Measurements from ENCODE around the gene S100A7A. TPM values are rescaled to one million over a fixed set of nuclear protein-coding genes. Genes with fewer than 3 reads are reported as not detected.
A peak's percentile ranks its signal among the peaks of the same experiment; 100 is the strongest.
"Not testable (repeated sequence)": the region's sequence is repeated elsewhere in the genome, so short reads cannot be mapped to it uniquely, and the experiment has no call there.

Gene S100A7A
- total RNA-seq, 1 donor from 2014 or later: not detected

DNA sequence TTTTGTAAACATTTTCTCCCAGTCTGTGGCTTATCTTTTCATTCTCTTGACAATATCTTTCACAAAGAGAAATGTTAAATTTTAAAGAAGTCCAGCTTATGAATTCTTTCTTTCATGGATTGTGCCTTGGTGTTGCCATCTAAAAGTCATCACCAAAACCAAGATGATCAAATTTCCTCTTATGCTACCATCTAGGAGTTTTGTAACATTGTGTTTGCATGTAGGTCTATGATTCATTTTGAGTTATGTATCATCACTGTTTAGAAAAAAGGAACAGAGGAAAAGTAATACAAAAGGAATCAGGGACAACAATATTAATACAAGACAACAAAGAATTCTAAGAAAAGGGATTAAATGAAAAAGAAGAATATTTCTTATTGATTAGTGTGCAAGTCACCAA lies 46.4 kb downstream of the S100A7A start:
- H3K4me1 Mint-ChIP-seq (ENCODE audit: low read depth); H3K4me3 Mint-ChIP-seq; DNase-seq (ENCODE audit: low spot score); H3K27ac Mint-ChIP-seq; H3K36me3 Mint-ChIP-seq (ENCODE audit: low read depth); intact Hi-C loops (cut with micrococcal nuclease); H3K9me3 Mint-ChIP-seq: not testable (repeated sequence)
- peaks cover 23% of the 10 kb centered on the region for H3K27me3 Mint-ChIP-seq (ENCODE audit: insufficient read depth)

GRCh38 chr1:153465811-153466636 lies 49.7 kb downstream of the S100A7A start:
- Mint-ChIP-seq H3K4me3 (no peak overlapping the region), H3K36me3 (ENCODE audit: low read depth) (no peaks in the 10 kb centered on the region), H3K4me1 (ENCODE audit: low read depth) (peaks cover 5% of the 10 kb centered on the region), H3K27ac (no peak overlapping the region), H3K27me3 (ENCODE audit: insufficient read depth) (peaks cover 26% of the 10 kb centered on the region), H3K9me3 (no peaks in the 10 kb centered on the region)
- DNase-seq (ENCODE audit: low spot score): peak; percentile 42
- intact Hi-C loops (cut with micrococcal nuclease): loop anchor here (1.0 kb wide), 2 partner anchors 29 to 114 kb away; no protein-coding TSS in a partner anchor

DNA sequence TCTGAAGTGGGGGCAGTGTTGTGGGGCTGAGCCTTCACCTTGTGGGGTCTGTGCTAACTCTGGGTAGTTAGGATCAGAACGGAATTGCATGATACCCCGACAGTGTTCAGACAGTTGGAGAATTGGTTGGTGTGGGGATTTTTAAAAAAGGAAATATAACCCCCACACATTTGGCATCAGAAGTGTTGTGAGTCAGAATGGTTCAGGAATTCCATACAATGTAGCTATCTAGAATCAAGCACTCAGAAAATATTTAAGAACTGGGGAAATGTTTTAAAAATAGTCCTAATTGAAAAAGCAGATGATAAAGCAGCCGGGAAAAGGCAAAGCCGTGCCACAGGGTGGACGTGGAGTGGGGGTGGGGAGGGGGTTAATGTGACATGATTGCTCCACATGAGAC lies 50.6 kb downstream of the S100A7A start:
- Mint-ChIP-seq H3K36me3 (ENCODE audit: low read depth) (no peaks in the 10 kb centered on the region), H3K9me3 (peaks cover 6% of the 10 kb centered on the region), H3K27ac (no peak overlapping the region), H3K27me3 (ENCODE audit: insufficient read depth) (peaks cover 23% of the 10 kb centered on the region), H3K4me1 (ENCODE audit: low read depth) (peaks cover 5% of the 10 kb centered on the region), H3K4me3 (no peak overlapping the region)
- no peak for DNase-seq (ENCODE audit: low spot score)
- intact Hi-C loops (cut with micrococcal nuclease): no loop called here

DNA sequence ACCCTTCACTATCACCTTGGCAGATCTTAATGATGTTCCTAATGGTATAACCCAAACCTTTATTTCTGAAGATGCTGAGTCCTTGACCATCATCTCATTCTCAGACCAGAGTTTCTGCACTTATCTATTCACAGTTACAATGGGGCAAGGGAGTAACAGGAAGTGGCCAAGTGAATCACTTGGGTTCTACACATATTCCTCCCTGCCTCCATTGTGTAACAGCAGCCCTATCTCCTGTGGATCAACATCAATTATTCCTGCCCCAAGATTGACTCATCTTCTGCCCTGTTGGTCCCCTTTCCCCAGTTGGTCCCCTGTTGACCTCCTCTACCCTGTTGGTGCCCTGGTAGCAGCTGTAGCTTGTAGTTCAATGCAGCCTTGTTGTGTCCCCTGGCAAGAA lies 54.4 kb downstream of the S100A7A start:
- H3K9me3 Mint-ChIP-seq: peaks cover 11% of the 10 kb centered on the region
- peaks cover 2% of the 10 kb centered on the region for H3K4me1 Mint-ChIP-seq (ENCODE audit: low read depth)
- no peak for DNase-seq (ENCODE audit: low spot score)
- H3K4me3 Mint-ChIP-seq: no peak overlapping the region
- no peaks in the 10 kb centered on the region for H3K36me3 Mint-ChIP-seq (ENCODE audit: low read depth)
- intact Hi-C loops (cut with micrococcal nuclease): no loop called here
- H3K27me3 Mint-ChIP-seq (ENCODE audit: insufficient read depth): peaks cover 10% of the 10 kb centered on the region
- no peak overlapping the region for H3K27ac Mint-ChIP-seq

Other genes with a start within 250 kb of the S100A7A start
- not detected in 2 replicates for gene LELP1, start 213.1 kb upstream of the S100A7A start, total RNA-seq
- not detected in 2 replicates for gene PRR9, start 198.9 kb upstream of the S100A7A start, total RNA-seq
- gene LORICRIN, start 156.8 kb upstream of the S100A7A start, total RNA-seq: not detected in 2 replicates
- not detected in 2 replicates for gene PGLYRP3, start 103.6 kb upstream of the S100A7A start, total RNA-seq
- not detected in 2 replicates for gene PGLYRP4, start 67.7 kb upstream of the S100A7A start, total RNA-seq
- not detected in 2 replicates for gene S100A9, start 58.7 kb upstream of the S100A7A start, total RNA-seq
- not detected in 2 replicates for gene S100A12, start 40.9 kb upstream of the S100A7A start, total RNA-seq
- gene S100A8, start 25.4 kb upstream of the S100A7A start, total RNA-seq: not detected in 2 replicates
- gene S100A7, start 44.1 kb downstream of the S100A7A start, total RNA-seq: not detected in 2 replicates
- 154 and 159 TPM in 2 replicates for gene S100A6, start 119.5 kb downstream of the S100A7A start, total RNA-seq
- gene S100A5, start 124.4 kb downstream of the S100A7A start, total RNA-seq: 1.3 and 1.6 TPM in 2 replicates
- gene S100A4, start 129.3 kb downstream of the S100A7A start, total RNA-seq: 165 and 167 TPM in 2 replicates
- gene S100A3, start 132.7 kb downstream of the S100A7A start, total RNA-seq: not detected in 2 replicates
- gene S100A2, start 149.3 kb downstream of the S100A7A start, total RNA-seq: 0.21 and 1.1 TPM in 2 replicates
- gene S100A16, start 196.6 kb downstream of the S100A7A start, total RNA-seq: not detected in 2 replicates
- gene S100A14, start 199.8 kb downstream of the S100A7A start, total RNA-seq: 0.16 TPM in 1 of 2 replicates, not detected in the other
- 2.5 and 5.1 TPM in 2 replicates for gene S100A13, start 211.0 kb downstream of the S100A7A start, total RNA-seq
- not detected in 2 replicates for gene S100A1, start 211.9 kb downstream of the S100A7A start, total RNA-seq
- gene CHTOP, start 217.5 kb downstream of the S100A7A start, total RNA-seq: 101 and 105 TPM in 2 replicates
- 31.1 and 35.4 TPM in 2 replicates for gene SNAPIN, start 242.2 kb downstream of the S100A7A start, total RNA-seq

All from activated T-helper 1 cell treated with anti-CD3 and anti-CD28 coated beads, Interleukin-12 subunit alpha, Interleukin-12 subunit beta, Interleukin-2, Interleukin-4 antibody, amounts not matched to agents 30 ng/mL and 10 ng/mL and 1 ng/mL, durations not matched to agents 14 hours and 24 hours and 36 hours (primary cell).